Measurements from ENCODE around the gene GNB2. TPM values are rescaled to one million over a fixed set of nuclear protein-coding genes. Genes with fewer than 3 reads are reported as not detected.
A peak's percentile ranks its signal among the peaks of the same experiment; 100 is the strongest.

GNB2 gene
- total and polyA plus RNA-seq, 2 of the 13 experiments (the other 11 are each of a cell fraction or from before 2014, with no cell fraction given), result 48.3 to 67.1 TPM

DNA sequence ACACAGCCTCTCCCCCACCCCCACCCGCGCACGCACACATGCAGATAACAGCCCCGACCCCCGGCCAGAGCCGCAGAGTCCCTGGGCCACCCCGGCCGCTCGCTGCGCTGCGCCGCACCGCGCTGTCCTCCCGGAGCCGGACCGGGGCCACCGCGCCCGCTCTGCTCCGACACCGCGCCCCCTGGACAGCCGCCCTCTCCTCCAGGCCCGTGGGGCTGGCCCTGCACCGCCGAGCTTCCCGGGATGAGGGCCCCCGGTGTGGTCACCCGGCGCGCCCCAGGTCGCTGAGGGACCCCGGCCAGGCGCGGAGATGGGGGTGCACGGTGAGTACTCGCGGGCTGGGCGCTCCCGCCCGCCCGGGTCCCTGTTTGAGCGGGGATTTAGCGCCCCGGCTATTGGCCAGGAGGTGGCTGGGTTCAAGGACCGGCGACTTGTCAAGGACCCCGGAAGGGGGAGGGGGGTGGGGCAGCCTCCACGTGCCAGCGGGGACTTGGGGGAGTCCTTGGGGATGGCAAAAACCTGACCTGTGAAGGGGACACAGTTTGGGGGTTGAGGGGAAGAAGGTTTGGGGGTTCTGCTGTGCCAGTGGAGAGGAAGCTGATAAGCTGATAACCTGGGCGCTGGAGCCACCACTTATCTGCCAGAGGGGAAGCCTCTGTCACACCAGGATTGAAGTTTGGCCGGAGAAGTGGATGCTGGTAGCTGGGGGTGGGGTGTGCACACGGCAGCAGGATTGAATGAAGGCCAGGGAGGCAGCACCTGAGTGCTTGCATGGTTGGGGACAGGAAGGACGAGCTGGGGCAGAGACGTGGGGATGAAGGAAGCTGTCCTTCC lies 47.3 kb downstream of the GNB2 start (continued):
- TF ChIP-seq, protein P1, sequence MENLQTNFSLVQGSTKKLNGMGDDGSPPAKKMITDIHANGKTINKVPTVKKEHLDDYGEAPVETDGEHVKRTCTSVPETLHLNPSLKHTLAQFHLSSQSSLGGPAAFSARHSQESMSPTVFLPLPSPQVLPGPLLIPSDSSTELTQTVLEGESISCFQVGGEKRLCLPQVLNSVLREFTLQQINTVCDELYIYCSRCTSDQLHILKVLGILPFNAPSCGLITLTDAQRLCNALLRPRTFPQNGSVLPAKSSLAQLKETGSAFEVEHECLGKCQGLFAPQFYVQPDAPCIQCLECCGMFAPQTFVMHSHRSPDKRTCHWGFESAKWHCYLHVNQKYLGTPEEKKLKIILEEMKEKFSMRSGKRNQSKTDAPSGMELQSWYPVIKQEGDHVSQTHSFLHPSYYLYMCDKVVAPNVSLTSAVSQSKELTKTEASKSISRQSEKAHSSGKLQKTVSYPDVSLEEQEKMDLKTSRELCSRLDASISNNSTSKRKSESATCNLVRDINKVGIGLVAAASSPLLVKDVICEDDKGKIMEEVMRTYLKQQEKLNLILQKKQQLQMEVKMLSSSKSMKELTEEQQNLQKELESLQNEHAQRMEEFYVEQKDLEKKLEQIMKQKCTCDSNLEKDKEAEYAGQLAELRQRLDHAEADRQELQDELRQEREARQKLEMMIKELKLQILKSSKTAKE (CRISPR knock-in tag; IDR thresholded peaks at IDR 0.05; ENCODE audit: borderline replicate concordance), result peak; percentile 40
- TF ChIP-seq TAF15 (IDR thresholded peaks at IDR 0.05; ENCODE audit: low read depth, low read length, poor library complexity, severe bottlenecking) (no peak), NR3C1 (CRISPR knock-in tag; IDR thresholded peaks at IDR 0.05) (no peak), ZNF777 (CRISPR knock-in tag; IDR thresholded peaks at IDR 0.05) (peak; percentile 50; the same call in 1 of the 2 replicates), ELF4 (CRISPR knock-in tag; IDR thresholded peaks at IDR 0.05; ENCODE audit: borderline replicate concordance) (no peak), SUZ12 (IDR thresholded peaks at IDR 0.05; ENCODE audit: low read depth, low read length) (no peak), ZBTB1 (CRISPR knock-in tag; IDR thresholded peaks at IDR 0.05; ENCODE audit: borderline replicate concordance) (no peak), MTF2 (CRISPR knock-in tag; IDR thresholded peaks at IDR 0.05; ENCODE audit: borderline replicate concordance) (no peak), GPN1 (CRISPR knock-in tag; IDR thresholded peaks at IDR 0.05; ENCODE audit: borderline replicate concordance) (no peak), NR2F1 (CRISPR knock-in tag; IDR thresholded peaks at IDR 0.05) (no peak), ZC3H4 (CRISPR knock-in tag; IDR thresholded peaks at IDR 0.05; ENCODE audit: borderline replicate concordance) (no peak), GLI4 (CRISPR knock-in tag; IDR thresholded peaks at IDR 0.05; ENCODE audit: borderline replicate concordance) (no peak), HMG20A (CRISPR knock-in tag; IDR thresholded peaks at IDR 0.05; ENCODE audit: borderline replicate concordance) (no peak), NFYB (CRISPR knock-in tag; IDR thresholded peaks at IDR 0.05) (peak; percentile 20; the same call in 1 of the 2 replicates), RFXAP (CRISPR knock-in tag; IDR thresholded peaks at IDR 0.05; ENCODE audit: borderline replicate concordance) (no peak), SIX1 (CRISPR knock-in tag; IDR thresholded peaks at IDR 0.05; ENCODE audit: borderline replicate concordance) (no peak), CC2D1A (CRISPR knock-in tag; IDR thresholded peaks at IDR 0.05) (no peak), CREB1 (IDR thresholded peaks at IDR 0.05) (no peak), CREB1 (CRISPR knock-in tag; IDR thresholded peaks at IDR 0.05) (no peak)
- TF ChIP-seq, protein P2, sequence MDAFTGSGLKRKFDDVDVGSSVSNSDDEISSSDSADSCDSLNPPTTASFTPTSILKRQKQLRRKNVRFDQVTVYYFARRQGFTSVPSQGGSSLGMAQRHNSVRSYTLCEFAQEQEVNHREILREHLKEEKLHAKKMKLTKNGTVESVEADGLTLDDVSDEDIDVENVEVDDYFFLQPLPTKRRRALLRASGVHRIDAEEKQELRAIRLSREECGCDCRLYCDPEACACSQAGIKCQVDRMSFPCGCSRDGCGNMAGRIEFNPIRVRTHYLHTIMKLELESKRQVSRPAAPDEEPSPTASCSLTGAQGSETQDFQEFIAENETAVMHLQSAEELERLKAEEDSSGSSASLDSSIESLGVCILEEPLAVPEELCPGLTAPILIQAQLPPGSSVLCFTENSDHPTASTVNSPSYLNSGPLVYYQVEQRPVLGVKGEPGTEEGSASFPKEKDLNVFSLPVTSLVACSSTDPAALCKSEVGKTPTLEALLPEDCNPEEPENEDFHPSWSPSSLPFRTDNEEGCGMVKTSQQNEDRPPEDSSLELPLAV (CRISPR knock-in tag; conservative IDR thresholded peaks at IDR 0.05; ENCODE audit: low read depth), result no peak
- TF ChIP-seq, protein P3, sequence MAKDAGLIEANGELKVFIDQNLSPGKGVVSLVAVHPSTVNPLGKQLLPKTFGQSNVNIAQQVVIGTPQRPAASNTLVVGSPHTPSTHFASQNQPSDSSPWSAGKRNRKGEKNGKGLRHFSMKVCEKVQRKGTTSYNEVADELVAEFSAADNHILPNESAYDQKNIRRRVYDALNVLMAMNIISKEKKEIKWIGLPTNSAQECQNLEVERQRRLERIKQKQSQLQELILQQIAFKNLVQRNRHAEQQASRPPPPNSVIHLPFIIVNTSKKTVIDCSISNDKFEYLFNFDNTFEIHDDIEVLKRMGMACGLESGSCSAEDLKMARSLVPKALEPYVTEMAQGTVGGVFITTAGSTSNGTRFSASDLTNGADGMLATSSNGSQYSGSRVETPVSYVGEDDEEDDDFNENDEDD (CRISPR knock-in tag; IDR thresholded peaks at IDR 0.05; ENCODE audit: borderline replicate concordance), result peak; percentile 54; the same call in 1 of the 2 replicates
- TF ChIP-seq, protein P4, sequence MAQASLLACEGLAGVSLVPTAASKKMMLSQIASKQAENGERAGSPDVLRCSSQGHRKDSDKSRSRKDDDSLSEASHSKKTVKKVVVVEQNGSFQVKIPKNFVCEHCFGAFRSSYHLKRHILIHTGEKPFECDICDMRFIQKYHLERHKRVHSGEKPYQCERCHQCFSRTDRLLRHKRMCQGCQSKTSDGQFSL (CRISPR knock-in tag; IDR thresholded peaks at IDR 0.05), result peak; percentile 61; the same call in 1 of the 2 replicates
- TF ChIP-seq, protein P5, sequence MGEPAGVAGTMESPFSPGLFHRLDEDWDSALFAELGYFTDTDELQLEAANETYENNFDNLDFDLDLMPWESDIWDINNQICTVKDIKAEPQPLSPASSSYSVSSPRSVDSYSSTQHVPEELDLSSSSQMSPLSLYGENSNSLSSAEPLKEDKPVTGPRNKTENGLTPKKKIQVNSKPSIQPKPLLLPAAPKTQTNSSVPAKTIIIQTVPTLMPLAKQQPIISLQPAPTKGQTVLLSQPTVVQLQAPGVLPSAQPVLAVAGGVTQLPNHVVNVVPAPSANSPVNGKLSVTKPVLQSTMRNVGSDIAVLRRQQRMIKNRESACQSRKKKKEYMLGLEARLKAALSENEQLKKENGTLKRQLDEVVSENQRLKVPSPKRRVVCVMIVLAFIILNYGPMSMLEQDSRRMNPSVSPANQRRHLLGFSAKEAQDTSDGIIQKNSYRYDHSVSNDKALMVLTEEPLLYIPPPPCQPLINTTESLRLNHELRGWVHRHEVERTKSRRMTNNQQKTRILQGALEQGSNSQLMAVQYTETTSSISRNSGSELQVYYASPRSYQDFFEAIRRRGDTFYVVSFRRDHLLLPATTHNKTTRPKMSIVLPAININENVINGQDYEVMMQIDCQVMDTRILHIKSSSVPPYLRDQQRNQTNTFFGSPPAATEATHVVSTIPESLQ (CRISPR knock-in tag; conservative IDR thresholded peaks at IDR 0.05), result no peak
